DMS153 treated with DMSO at 0.1 percent for 48 hours (cell line): Measurements from ENCODE around the gene DXO.

Experiments used
- DNase-seq: peaks from one replicate; lab custom pipeline; 2025; ENCODE audit not compliant: unreplicated experiment; lab: John Stamatoyannopoulos, UW

The DXO gene

GRCh38 chr6:31958741-31959739 is 12.9 kb downstream of the DXO start, which contains the start of the genes NELFE and SKIC2:
TSS of gene NELFE (minus strand) at chr6:31958971. CDS start at chr6:31958446, 525 bp downstream.
TSS of gene SKIC2 (plus strand) at chr6:31959175. CDS start at chr6:31959193, 18 bp downstream.
- DNase-seq, result peak; percentile 87

- DNase-seq, result no peak
These were observed 13.6 kb downstream of the DXO start for GRCh38 chr6:31958412-31958740.

- DNase-seq, result no peak
These were observed 15.1 kb downstream of the DXO start for GRCh38 chr6:31956796-31957195.

GRCh38 chr6:31954511-31954910 is 17.4 kb downstream of the DXO start:
- DNase-seq, result no peak

- no peak for DNase-seq
These were observed 19.0 kb downstream of the DXO start for GRCh38 chr6:31952890-31953289.

- DNase-seq, result no peak
These were observed 19.7 kb downstream of the DXO start for GRCh38 chr6:31952140-31952805.

- no peak for DNase-seq
These were observed 21.9 kb downstream of the DXO start for GRCh38 chr6:31949926-31950548.

GRCh38 chr6:31948753-31949413 is 23.1 kb downstream of the DXO start:
- DNase-seq, result no peak

- no peak for DNase-seq
These were observed 23.6 kb downstream of the DXO start for GRCh38 chr6:31948306-31948705.

- no peak for DNase-seq
These were observed 24.1 kb downstream of the DXO start for GRCh38 chr6:31947864-31948263.

- DNase-seq, result no peak
These were observed 24.8 kb downstream of the DXO start for GRCh38 chr6:31947070-31947675.

- no peak for DNase-seq
These were observed 25.5 kb downstream of the DXO start for GRCh38 chr6:31946370-31946885.

- DNase-seq, result no peak
These were observed 26.2 kb downstream of the DXO start, which contains the start of gene CFB for GRCh38 chr6:31945507-31946369. TSS of gene CFB (plus strand) at chr6:31946095. CDS start at chr6:31946222, 127 bp downstream.

GRCh38 chr6:31945154-31945506 is 26.8 kb downstream of the DXO start:
- DNase-seq, result no peak

- no peak for DNase-seq
These were observed 28.2 kb downstream of the DXO start for GRCh38 chr6:31943742-31944141.

GRCh38 chr6:31940256-31940664 is 31.7 kb downstream of the DXO start:
- no peak for DNase-seq

GRCh38 chr6:31935823-31936222 is 36.1 kb downstream of the DXO start:
- DNase-seq, result no peak

- no peak for DNase-seq
These were observed 36.9 kb downstream of the DXO start for GRCh38 chr6:31935021-31935420.

- no peak for DNase-seq
These were observed 38.4 kb downstream of the DXO start for GRCh38 chr6:31933537-31933936.
